Neural cell (in vitro differentiated cells): ENCODE results near the gene GUCY1A2. TPM values are rescaled to one million over a fixed set of nuclear protein-coding genes. Genes with fewer than 3 reads are reported as not detected.

ENCODE experiments used
- H2AFZ ChIP-seq: fragments of 200-600, 300-800 bp; sonication (generic), shearing (Covaris generic); 2 replicates; pipeline ENCODE4 v1.6.0; 2014; ENCODE audit warnings: low read depth, mild to moderate bottlenecking, antibody characterized with exemption, low read length, moderate library complexity
- H3F3A ChIP-seq: fragments of 200-600 bp; shearing (Covaris generic); 2 replicates; pipeline ENCODE4 v1.6.1; 2016; ENCODE audit warnings: mild to moderate bottlenecking, moderate library complexity, mixed read lengths, antibody characterized with exemption, low read length; ENCODE audit not compliant: insufficient read depth, poor library complexity, severe bottlenecking
- H3K27ac ChIP-seq: fragments of 200-600, 300-800 bp; sonication (generic), shearing (Covaris generic); 2 replicates; pipeline ENCODE4 v1.5.1; 2014; ENCODE audit warnings: mild to moderate bottlenecking, low read length, moderate library complexity
- H3K27me3 ChIP-seq: fragments of 300-800, 200-600 bp; sonication (generic), shearing (Covaris generic); 2 replicates; pipeline ENCODE4 v1.6.0; 2014; ENCODE audit warnings: mild to moderate bottlenecking, low read depth, low read length, moderate library complexity; ENCODE audit not compliant: insufficient read depth
- H3K36me3 ChIP-seq: fragments of 300-800, 200-600 bp; sonication (generic), shearing (Covaris generic); 2 replicates; pipeline ENCODE4 v1.5.1; 2014; ENCODE audit warnings: mild to moderate bottlenecking, antibody characterized with exemption, low read length, moderate library complexity; ENCODE audit not compliant: insufficient read depth
- H3K4me2 ChIP-seq: fragments of 300-800, 200-600 bp; sonication (generic), shearing (Covaris generic); 2 replicates; pipeline ENCODE4 v1.6.0; 2014; ENCODE audit warnings: mild to moderate bottlenecking, low read length
- H3K4me3 ChIP-seq: fragments of 300-800, 200-600 bp; sonication (generic), shearing (Covaris generic); 2 replicates; pipeline ENCODE4 v1.5.1; 2014; ENCODE audit warnings: mild to moderate bottlenecking, low read length, moderate library complexity
- H3K79me2 ChIP-seq: fragments of 200-600 bp; shearing (Covaris generic); replicated peaks from 2 replicates; pipeline ENCODE4 v1.6.0; 2014; ENCODE audit warnings: mild to moderate bottlenecking, low read length, moderate library complexity; ENCODE audit not compliant: insufficient read depth
- H3K9ac ChIP-seq: fragments of 300-800, 200-600 bp; sonication (generic), shearing (Covaris generic); 2 replicates; pipeline ENCODE4 v1.6.1; 2016; ENCODE audit warnings: mild to moderate bottlenecking, low read length, mixed read lengths
- H3K9me2 ChIP-seq: fragments of 200-600 bp; shearing (Covaris generic); 2 replicates; pipeline ENCODE4 v1.6.1; 2016; ENCODE audit warnings: mild to moderate bottlenecking, low read length, mixed read lengths; ENCODE audit not compliant: insufficient read depth
- H3K9me3 ChIP-seq: fragments of 200-600, 300-800 bp; sonication (generic), shearing (Covaris generic); 2 replicates; pipeline ENCODE4 v1.6.1; 2016; ENCODE audit warnings: mild to moderate bottlenecking, mixed run types, low read length, moderate library complexity, mixed read lengths
- H4K20me1 ChIP-seq: fragments of 200-600 bp; shearing (Covaris generic); 2 replicates; pipeline ENCODE4 v1.6.1; 2016; ENCODE audit warnings: mild to moderate bottlenecking, mixed run types; ENCODE audit not compliant: insufficient read depth
- EP300 ChIP-seq: fragments of 450-650 bp; conservative IDR thresholded peaks from 2 replicates; pipeline ENCODE4 v1.6.1; 2014; ENCODE audit warnings: antibody characterized with exemption, mild to moderate bottlenecking, moderate library complexity; ENCODE audit not compliant: poor library complexity, severe bottlenecking
- EZH2 ChIP-seq: fragments of 200-600, 300-800 bp; shearing (Covaris generic), sonication (generic); IDR thresholded peaks from 2 replicates; pipeline ENCODE4 v1.6.1; 2014; ENCODE audit warnings: antibody characterized with exemption, low read length, borderline replicate concordance, mild to moderate bottlenecking; ENCODE audit not compliant: insufficient read depth, poor library complexity, severe bottlenecking
- MXI1 ChIP-seq: fragments of 450-650 bp; conservative IDR thresholded peaks from 2 replicates; pipeline ENCODE4 v1.6.1; 2014; ENCODE audit warnings: antibody characterized with exemption, mild to moderate bottlenecking; ENCODE audit not compliant: poor library complexity, severe bottlenecking
- POLR2AphosphoS5 ChIP-seq: IDR thresholded peaks from 2 replicates; pipeline ENCODE4 v1.6.1; 2012
- RAD21 ChIP-seq: fragments of 450-650 bp; conservative IDR thresholded peaks from 2 replicates; pipeline ENCODE4 v1.6.1; 2014; ENCODE audit warnings: antibody characterized with exemption, mild to moderate bottlenecking, moderate library complexity
- SMC3 ChIP-seq: fragments of 450-650 bp; conservative IDR thresholded peaks from 2 replicates; pipeline ENCODE4 v1.6.1; 2014; ENCODE audit warnings: antibody characterized with exemption, mild to moderate bottlenecking, moderate library complexity; ENCODE audit not compliant: poor library complexity
- TAF1 ChIP-seq: IDR thresholded peaks from 2 replicates; pipeline ENCODE4 v1.6.1; 2012; ENCODE audit warnings: low read depth
- polyA plus RNA-seq: library from polyadenylated mRNA; depleted of rRNA; stranded (reverse); fragments of >200 nt; gene quantifications from 2 replicates; pipeline ENCODE4 v1.2.3, GENCODE V29; 2014
- TF ChIP-seq, protein P1 (sequence below): IDR thresholded peaks from 2 replicates; pipeline ENCODE4 v1.6.1; 2012; ENCODE audit warnings: borderline replicate concordance
- TF ChIP-seq, protein P2 (sequence below): fragments of 450-650 bp; IDR thresholded peaks from 2 replicates; pipeline ENCODE4 v1.5.1; 2014; ENCODE audit warnings: antibody characterized with exemption, mild to moderate bottlenecking, moderate library complexity; ENCODE audit not compliant: poor library complexity, severe bottlenecking

The GUCY1A2 gene
- polyA plus RNA-seq, 1 donor from 2014 or later, result 5.1 TPM

- Histone ChIP-seq H3K4me2 (no peak overlapping the region), H3K9ac (no peak overlapping the region), H3K27ac (no peak overlapping the region), H3K4me3 (no peak overlapping the region), H3K9me2 (no peaks in the 10 kb centered on the region), H2AFZ (no peak overlapping the region), H3K79me2 (no peaks in the 10 kb centered on the region), H3F3A (no peaks in the 10 kb centered on the region), H4K20me1 (no peaks in the 10 kb centered on the region), H3K27me3 (no peaks in the 10 kb centered on the region), H3K36me3 (no peaks in the 10 kb centered on the region), H3K9me3 (no peaks in the 10 kb centered on the region)
- TF ChIP-seq, protein P1, sequence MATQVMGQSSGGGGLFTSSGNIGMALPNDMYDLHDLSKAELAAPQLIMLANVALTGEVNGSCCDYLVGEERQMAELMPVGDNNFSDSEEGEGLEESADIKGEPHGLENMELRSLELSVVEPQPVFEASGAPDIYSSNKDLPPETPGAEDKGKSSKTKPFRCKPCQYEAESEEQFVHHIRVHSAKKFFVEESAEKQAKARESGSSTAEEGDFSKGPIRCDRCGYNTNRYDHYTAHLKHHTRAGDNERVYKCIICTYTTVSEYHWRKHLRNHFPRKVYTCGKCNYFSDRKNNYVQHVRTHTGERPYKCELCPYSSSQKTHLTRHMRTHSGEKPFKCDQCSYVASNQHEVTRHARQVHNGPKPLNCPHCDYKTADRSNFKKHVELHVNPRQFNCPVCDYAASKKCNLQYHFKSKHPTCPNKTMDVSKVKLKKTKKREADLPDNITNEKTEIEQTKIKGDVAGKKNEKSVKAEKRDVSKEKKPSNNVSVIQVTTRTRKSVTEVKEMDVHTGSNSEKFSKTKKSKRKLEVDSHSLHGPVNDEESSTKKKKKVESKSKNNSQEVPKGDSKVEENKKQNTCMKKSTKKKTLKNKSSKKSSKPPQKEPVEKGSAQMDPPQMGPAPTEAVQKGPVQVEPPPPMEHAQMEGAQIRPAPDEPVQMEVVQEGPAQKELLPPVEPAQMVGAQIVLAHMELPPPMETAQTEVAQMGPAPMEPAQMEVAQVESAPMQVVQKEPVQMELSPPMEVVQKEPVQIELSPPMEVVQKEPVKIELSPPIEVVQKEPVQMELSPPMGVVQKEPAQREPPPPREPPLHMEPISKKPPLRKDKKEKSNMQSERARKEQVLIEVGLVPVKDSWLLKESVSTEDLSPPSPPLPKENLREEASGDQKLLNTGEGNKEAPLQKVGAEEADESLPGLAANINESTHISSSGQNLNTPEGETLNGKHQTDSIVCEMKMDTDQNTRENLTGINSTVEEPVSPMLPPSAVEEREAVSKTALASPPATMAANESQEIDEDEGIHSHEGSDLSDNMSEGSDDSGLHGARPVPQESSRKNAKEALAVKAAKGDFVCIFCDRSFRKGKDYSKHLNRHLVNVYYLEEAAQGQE, result no peak
- TF ChIP-seq TAF1, result no peak
These were observed 350.1 kb downstream of the GUCY1A2 start for GRCh38 chr11:106668147-106668546.

DNA sequence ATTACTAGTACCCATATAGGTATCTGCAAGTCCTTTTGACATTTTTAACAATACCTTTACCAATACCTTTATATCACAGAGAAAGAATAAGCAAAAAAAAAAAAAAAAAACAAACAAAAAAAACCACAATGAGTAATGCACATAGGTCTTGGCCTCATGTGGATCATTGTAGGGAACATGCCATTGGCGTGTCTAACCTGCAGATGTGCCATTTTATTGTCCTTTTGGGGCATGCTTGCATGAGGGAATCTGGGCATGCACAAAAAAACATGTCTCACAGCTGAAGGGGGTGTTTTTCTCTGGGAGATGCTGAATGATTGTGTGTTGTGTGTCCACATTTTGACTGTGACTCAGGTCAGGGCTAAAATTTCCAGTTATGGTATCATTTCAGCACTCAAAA is 361.6 kb downstream of the GUCY1A2 start:
- TF ChIP-seq, protein P2, sequence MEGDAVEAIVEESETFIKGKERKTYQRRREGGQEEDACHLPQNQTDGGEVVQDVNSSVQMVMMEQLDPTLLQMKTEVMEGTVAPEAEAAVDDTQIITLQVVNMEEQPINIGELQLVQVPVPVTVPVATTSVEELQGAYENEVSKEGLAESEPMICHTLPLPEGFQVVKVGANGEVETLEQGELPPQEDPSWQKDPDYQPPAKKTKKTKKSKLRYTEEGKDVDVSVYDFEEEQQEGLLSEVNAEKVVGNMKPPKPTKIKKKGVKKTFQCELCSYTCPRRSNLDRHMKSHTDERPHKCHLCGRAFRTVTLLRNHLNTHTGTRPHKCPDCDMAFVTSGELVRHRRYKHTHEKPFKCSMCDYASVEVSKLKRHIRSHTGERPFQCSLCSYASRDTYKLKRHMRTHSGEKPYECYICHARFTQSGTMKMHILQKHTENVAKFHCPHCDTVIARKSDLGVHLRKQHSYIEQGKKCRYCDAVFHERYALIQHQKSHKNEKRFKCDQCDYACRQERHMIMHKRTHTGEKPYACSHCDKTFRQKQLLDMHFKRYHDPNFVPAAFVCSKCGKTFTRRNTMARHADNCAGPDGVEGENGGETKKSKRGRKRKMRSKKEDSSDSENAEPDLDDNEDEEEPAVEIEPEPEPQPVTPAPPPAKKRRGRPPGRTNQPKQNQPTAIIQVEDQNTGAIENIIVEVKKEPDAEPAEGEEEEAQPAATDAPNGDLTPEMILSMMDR, result no peak
- TF ChIP-seq MXI1 (no peak), SMC3 (no peak), RAD21 (no peak), EZH2 (no peak), EP300 (no peak), TAF1 (no peak), POLR2AphosphoS5 (no peak)
- TF ChIP-seq, protein P1, result no peak
- H3K27ac ChIP-seq, result no peak overlapping the region
- H3K9me3 ChIP-seq, result no peaks in the 10 kb centered on the region
- H3K9ac ChIP-seq, result no peak overlapping the region
- H3K9me2 ChIP-seq, result no peaks in the 10 kb centered on the region
- H3K4me2 ChIP-seq, result no peak overlapping the region
- H3K36me3 ChIP-seq, result no peaks in the 10 kb centered on the region
- no peaks in the 10 kb centered on the region for H3K27me3 ChIP-seq
- H3K79me2 ChIP-seq, result no peaks in the 10 kb centered on the region
- no peak overlapping the region for H2AFZ ChIP-seq
- H3K4me3 ChIP-seq, result no peak overlapping the region
- H4K20me1 ChIP-seq, result no peaks in the 10 kb centered on the region
- no peaks in the 10 kb centered on the region for H3F3A ChIP-seq
